NCI-H2171 (cell line): Measurements from ENCODE around the gene ZCWPW1.
A peak's percentile ranks its signal among the peaks of the same experiment; 100 is the strongest.

ENCODE experiments used
- DNase-seq: peaks from one replicate; lab custom pipeline; 2025; lab: John Stamatoyannopoulos, UW

ZCWPW1 gene, protein sequence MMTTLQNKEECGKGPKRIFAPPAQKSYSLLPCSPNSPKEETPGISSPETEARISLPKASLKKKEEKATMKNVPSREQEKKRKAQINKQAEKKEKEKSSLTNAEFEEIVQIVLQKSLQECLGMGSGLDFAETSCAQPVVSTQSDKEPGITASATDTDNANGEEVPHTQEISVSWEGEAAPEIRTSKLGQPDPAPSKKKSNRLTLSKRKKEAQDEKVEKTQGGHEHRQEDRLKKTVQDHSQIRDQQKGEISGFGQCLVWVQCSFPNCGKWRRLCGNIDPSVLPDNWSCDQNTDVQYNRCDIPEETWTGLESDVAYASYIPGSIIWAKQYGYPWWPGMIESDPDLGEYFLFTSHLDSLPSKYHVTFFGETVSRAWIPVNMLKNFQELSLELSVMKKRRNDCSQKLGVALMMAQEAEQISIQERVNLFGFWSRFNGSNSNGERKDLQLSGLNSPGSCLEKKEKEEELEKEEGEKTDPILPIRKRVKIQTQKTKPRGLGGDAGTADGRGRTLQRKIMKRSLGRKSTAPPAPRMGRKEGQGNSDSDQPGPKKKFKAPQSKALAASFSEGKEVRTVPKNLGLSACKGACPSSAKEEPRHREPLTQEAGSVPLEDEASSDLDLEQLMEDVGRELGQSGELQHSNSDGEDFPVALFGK

DNA sequence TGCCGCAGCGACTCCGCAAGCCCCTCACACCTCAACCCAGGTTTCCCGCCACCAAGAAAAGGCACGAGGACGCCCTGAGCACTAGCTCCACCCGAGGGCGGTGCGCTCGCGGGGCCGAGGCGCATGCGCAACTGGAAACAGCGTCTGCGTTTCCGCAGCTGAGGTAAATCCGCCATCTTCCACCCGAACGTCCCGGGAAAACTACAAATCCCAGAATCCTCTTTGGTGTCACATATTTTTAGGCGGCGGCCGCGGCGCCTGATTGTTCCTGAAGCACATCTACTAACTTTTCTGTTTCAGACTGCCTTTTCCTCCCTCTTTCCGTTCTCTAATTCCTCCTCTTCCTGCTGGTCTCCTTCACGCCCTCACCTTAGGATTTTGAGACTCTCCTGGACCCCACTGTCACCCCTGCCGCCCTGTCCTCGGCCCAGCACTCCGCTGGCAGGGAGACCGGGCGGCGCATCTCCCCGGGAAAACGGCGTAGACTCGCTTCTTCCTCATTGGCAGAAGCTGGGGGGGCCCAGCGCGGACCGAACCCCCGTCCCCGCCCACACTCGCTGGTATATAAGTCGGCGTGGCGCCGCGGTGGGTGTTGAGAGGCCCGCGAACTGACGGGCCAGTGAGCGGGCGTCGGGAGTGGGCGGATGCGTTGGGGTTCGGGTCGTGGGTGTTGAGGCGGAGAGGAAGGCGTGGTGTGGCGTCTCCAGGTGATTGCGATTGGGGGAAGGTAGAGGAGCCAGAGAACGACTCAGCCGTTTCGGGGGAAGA, at the start of gene ZCWPW1:
TSS of gene ZCWPW1 (minus strand) at position 505 of the 768 bp plus-strand sequence. CDS start 8,054 bp downstream, outside the sequence.
- DNase-seq: peak; percentile 90

DNA sequence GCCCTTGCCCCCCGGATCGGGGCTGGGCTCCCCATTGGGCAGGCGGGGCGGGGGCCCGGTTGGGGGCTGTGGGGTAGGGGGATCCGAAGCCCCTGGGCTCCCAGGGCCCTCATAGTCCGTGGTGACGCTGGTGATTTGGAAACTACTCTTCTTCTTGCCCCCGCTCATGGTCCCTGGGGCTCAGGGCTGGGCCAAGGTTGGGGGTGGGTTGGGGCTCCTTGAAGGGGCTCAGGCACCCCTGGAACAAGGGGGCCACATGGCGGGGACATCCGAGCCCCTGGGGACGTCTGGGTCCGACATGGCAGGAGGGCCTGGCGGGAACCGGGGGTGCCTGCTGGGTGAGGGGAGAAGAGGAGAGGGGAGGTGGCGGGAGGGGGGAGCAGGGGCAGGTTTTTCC, 49.4 kb upstream of the ZCWPW1 start:
- DNase-seq: no peak

DNA sequence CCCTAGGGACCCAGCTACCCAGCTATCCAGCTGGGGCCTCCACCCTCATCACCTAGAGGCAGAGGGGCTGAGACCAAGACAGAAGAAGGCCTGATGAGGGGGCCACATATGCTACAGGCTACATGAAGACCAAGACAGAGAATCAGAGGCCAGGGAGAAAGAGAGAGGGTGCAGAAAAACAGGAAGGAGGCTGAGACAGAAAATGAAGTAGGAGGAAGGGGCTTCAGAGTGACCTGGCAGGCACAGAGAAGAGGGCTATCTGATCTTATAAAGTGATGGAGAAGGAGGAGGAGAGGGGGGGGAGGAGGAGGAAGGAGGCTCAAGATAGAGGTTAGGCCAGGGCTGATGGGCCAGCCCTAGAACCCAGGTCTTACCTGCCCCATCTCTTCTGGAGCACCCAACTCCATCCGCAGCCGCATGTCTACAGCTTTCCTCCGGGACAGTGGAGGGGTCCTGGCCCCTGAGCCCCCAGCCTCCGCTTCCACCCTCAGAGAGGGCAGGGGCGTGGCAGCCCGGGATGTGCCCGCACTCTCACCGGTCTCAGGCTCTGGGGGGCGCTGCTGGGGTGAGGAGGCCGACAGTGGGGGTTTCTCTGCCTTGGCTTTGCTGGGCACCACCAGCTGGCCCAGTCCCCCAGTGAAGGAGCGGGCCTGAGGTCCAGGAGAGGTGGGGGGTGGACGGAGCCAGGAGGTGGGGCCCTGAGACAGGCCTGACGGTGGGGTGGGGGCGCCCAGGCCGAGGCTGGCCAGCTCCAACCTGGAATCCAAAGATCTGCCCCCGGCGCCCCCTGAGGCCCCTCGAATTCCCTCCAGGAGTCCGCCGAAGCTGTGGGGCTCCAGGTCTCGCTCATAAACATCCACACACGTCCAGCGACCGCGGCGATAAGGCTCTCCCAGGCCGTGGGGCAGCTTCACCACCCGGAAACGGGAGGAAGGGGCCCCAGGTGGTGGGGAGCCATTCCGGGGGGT, 48.7 kb upstream of the ZCWPW1 start:
- DNase-seq: no peak

DNA sequence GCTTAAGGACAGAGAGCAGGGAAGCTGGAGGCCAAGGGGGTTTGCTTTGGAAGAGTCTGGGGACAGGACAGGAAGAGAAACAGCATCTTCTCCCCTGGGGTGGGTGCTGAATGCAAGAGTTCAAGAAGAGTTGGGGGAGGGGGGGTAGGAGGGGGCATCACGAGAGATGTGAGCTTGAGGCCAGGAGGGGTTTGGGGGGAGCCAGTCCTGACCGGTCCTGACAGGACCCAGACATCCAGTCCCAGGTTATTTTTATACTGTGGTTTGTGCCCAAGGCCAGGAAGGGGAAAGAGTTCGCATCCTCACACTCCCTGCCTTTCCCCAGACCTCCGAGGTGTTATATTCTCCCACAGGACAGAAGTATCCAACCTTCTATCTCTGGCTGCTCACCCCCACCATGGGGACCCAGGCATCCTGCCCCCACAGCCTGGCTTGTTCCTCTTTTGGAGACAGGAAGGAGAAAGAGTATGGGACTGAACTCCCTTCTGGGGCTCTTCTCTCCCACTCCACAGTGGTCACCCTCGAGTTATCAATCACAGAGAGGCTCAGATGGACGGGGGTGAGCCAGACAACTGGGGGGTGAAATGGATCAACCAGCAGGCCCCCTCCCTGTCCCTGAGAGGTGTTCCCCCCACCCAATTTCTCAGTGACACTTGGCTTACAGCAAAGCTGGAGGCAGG, 47.7 kb upstream of the ZCWPW1 start:
- DNase-seq: no peak

DNA sequence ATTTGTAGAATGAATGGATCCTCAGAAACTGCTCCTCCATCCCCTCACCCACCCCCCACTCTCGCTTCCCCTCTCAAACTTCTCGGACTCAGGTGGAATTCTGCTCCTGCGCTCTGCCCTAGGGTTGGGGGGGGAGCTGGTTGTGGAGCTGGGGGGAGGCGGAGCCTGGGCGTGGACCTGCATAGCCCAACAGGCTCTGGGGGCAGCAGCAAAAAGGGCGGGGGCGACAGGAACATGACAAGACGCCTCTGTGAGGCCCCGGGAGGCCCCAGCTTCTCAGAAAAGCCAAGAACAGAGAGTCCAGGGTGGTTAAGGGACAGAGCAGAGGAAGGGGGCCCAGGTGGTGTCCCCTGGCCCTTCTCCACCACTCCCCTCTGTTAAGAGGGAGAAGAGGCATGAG, 47.0 kb upstream of the ZCWPW1 start:
- no peak for DNase-seq

DNA sequence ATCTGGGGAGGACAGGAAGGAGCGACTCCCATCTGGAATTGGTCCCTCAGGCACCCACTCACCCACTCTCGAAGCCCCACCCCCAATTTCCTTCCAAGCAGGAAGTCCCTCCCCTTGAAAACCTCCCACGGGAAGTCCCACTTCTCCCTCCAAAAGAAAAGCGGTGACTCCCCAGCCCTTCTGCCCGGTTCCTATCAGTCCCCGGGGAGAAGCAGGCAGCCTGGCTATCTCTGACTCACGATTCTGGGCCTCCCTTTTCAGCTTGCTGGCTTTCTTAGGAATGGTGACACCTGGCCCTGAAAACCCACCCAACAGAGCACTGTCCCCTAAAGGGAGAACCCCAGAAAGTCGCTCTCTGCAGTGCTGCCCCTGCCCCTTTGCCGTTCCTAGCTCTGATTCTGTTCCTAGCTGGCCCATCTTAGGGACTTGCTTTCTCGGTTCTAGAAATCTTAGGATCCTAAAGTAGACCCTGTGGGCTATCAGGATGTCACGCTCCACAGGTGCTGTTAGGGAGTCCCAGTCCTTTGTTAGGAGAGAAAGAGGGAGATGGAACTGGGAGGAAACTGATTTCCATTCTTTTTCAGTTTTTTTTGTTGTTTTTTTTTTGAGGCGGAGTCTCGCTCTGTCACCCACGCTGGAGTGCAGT, 44.5 kb upstream of the ZCWPW1 start:
- DNase-seq: peak; percentile 41

DNA sequence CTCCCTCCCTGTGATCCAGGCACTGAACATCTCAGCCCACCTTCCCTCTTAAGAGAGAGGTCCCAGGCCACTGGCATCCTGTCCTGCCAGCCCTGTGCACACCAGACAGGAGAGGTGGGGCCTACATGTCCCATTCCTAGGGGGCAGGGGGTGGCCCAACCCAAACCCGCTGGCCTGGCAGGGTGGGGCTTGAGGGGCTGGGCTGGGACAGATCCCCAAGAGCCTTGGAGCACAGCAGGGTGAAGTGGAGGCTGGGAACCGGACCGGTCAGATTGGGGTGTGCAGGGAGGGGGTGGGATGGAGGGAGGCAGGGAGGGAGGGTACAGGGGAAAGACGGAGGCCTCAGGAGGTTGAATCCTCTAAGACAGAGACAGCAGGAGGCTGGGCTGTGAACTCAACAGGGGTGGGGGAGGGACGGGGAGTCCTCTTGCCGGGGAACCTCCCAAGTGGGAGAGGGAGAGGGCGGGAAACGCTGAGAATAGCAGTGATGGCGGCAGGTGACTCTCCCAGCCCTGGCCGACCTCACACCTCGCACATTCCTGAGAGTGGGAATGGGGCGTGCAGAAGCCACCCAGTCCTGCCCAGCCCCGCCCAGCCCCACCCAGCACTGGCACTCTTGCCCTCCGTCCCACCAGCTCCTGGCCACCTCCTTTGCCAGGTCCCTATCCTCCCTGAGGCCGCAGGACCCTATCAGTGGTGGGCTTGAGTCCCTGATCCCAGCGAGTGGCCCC, 43.8 kb upstream of the ZCWPW1 start:
- DNase-seq: no peak

DNA sequence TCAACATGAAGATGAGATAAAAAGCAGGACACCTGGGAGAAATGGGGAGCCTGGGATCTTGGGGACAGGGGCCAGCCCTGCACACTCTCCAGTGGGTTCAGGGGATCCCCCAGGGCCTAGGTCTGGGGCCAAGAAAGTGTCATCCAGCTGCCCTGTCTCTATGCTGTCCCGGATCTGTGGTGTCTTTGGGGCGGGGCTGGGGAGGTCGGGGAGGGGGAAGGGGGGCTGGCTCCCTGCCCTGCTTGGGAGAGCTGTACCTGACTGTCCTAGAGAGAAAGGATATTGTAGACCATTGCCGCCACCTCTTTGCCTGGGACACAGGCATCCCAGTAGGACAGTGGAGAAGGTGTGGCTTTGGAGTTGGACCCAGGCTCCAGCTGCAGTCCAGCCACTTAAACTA, 42.5 kb upstream of the ZCWPW1 start:
- DNase-seq: no peak

DNA sequence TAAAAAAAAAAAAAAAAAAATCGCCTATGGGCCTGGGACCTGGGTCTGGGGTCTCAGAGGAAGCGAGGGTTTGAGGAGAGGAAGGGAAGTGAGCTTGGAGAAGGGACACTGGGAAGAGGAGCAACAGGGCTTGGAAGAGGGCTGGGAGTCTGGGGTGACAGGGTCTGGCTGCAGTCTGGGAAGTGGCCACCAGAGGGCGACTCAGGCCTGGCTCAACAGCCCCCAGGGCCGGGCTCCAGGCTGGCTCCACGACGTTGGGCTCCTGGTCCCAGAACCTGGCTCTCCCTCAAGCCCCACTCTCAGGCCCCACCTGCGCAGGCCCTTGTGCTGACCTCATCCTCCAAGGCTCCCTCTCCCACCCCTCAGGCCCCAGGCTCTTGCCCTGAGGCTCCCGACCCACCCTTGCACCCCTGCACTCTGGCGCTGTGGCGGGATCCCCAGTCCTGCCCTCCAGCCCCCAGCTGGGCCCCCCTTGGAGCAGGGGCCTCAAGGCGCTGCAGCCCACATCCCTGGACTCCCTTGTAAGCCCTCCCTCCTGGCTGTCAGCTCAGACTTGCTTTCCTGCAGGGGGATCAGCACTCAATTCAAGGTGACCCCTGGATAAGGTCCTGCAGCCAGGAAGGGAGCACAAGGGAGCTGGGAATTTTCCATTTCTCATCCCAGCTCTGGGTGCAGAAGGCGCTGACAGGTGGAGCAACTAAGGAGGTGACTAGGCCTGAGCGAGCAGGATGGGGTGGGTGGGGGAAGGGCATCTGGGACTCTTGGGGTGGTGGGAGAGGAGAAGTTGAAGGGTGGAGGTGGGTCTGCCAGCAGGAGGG, 40.9 kb upstream of the ZCWPW1 start:
- peak; percentile 56 for DNase-seq

DNA sequence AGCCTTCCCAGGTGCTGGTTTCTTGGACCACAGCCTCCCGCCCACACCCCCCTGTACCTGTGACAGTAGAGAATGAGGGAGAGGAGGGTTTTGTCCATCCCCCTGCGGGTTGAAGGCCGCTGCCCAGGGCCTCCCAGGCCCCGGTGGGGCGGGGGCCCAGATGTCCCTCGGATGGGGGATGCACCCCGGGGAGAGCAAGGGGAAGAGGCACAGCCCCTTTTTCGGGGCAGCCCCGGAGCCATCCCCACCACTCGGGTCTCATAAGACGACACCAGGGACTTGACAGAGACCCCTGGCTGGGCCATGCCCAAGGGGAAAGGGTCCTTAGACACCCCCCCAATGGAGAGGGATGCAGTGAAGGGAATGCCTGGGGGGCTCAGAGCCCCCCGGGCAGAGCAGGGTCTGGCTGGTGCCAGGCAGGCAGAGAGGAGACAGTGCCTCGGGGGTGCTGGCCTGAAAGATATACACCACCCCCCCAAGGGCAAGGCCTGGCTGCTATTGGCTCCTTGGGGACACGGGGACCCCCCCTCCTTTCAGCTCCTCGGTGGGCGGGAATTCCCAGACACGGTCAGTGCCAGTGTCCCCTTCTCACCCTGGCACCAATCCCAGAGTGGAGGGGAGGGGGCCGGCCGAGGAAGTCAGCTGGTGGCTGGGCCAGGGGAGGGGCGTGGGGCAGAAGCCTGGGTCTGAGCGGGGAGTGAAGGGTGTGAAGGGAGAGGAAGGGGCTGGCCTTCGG, 39.3 kb upstream of the ZCWPW1 start:
- no peak for DNase-seq

DNA sequence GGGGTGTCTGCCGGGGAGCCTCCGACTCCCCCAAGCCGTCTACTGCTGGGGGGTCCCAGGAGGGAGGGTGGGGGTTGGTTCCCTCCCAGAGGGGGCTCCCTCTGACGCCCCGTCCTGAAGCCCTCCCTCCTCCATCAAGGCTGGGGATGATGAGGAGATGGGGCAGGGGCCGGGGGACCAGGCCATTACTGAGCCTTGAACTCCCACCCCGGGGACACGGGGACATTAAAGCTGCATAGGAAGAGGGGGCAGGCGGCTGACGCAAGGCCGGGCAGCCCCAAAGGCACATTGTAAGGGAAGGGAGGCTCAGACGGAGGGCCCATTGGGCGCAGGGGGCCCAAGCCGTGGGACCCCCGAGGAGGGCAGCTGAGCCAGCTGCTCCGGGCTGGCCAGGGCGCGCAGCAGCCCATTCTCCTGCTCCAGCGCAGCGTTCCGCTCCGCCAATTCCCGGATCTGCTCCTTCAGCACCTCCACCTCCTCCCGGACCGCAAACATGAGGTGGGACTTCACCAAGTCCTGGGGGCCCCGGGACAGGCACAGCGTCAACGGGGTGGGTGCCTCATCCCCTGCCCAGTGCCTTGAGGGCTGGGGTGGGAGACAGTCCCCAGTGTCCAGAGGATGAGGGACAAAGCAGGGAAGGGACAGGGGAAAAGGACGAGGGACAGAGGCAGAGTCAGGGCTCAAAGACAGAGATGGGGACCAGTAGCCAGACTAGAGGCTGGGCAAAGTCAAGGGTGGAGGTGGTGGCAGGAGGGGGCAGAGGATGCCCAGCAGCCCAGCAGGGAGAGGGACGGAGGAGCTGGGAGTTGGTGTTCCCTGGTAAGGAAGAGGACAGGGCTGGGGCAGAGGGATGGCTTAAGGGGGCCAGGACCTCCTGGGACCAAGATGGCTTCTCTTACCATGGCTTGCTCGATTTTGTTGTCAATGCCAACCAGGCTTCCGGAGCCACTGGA, 38.4 kb upstream of the ZCWPW1 start:
- DNase-seq: no peak

DNA sequence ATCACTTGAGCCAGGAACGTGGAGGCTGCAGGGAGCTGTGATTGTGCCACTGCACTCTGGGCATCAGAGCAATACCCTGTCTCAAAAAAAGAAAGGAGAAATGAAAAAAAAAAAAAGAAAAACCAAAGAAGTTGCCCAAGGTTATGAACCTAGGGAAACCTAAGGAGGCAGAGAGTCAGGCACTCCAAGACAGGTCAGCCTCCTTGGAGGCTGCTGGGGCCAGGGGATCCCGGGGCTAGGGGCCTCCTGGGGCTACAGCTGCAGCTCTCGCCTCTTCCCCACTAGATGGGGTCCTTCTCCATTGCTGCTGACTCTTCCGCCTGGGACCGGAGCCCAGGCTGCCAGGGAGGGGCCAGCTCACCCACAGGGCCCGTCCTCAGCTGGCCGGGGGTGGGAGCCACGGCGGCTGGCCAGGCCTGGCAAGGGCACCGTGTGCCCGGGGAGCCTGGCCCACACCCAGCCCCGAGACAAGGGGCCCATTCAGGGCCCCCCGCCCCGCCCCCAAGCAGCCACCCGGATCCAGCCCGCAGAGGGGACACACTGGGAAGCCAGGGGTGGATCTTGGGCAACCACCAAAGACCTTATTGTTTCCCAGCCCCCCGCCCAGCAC, 37.3 kb upstream of the ZCWPW1 start:
- peak; percentile 27 for DNase-seq

DNA sequence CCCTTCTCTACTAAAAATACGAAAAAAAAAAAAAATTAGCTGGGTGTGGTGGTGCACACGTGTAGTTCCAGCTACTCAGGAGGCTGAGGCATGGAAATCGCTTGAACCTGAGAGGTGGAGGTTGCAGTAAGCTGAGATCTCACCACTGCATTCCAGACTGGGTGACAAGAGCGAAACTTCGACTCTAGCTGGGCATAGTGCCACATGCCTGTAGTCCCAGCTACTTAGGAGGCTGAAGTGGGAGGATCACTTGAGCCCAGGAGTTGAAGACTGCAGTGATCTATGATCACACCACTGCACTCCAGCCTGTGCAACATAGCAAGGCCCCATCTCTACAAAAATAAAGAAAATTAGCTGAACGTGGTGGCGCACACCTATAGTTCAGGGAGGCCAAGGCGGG, 36.8 kb upstream of the ZCWPW1 start:
- no peak for DNase-seq

DNA sequence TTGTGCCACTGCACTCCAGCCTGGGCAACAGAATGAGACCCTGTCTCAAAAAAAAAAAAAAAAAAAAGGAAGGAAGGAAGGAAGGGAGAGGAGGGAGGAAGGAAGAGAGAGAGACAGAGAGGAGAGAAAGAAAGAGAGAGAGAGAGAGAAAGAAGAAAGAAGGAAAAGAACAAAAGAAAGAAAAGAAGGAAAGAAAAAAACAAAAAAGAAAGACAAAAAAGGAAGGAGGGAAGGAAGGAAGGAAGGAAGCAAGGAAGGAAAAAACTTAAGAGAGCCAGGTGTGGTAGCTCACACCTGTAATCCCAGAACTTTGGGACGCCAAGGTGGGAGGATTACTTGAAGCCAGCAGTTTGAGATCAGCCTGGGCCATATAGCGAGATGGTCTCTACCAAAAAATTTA, 36.3 kb upstream of the ZCWPW1 start:
- DNase-seq: no peak

DNA sequence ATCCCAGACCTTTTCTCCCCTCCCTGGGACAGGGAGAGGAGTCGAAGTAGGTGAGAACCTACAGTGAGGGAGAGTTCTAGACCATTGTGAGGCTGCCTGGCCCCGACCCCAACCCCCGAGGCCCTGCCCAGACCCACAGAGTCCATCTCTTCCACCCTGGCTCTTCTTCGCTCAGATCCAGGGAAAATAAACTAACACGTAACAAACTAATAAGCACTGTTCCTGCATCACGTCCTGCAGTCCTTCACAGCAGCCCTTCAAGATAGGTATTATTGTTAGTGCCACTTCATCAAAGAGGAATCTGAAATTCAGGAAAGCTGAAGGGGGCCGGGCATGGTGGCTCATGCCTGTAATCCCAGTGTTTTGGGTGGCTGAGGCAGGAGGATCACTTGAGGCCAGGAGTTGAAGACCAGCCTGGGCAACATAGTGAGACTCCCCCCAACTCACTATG, 35.7 kb upstream of the ZCWPW1 start, which contains the start of gene SPACDR:
TSS of gene SPACDR (minus strand) at position 51 of the 451 bp plus-strand sequence. CDS start 235 bp downstream, outside the sequence.
- no peak for DNase-seq

DNA sequence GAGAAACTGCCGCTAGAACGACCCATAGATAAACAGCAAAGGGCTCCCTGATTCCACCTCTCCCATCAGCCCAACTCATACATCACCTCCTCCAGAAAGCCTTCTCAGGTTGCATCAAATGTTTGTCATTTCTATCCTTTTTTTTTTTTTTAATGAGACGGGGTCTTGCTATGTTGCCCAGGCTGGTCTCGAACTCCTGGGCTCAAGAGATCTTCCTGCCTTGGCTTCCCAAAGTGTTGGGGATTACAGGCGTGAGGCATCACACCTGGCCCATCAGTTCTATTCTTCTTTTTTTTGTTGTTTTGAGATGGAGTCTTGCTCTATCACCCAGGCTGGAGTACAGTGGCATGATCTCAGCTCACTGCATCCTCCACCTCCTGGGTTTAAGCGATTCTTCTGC, 28.5 kb upstream of the ZCWPW1 start:
- DNase-seq: no peak
